HUES6 (cell line): ENCODE measurements around the gene RPLP2.

ENCODE experiments used
- H3K27ac ChIP-seq: 2 replicates; pipeline ENCODE4 v1.7.0; 2013; ENCODE audit warnings: low read depth, mild to moderate bottlenecking, low read length, inconsistent platforms
- H3K27me3 ChIP-seq: 2 replicates; pipeline ENCODE4 v1.6.1; 2013; ENCODE audit warnings: low read length; ENCODE audit not compliant: control insufficient read depth, insufficient read depth
- H3K36me3 ChIP-seq: 2 replicates; pipeline ENCODE4 v1.6.1; 2013; ENCODE audit warnings: low read length; ENCODE audit not compliant: control insufficient read depth, insufficient read depth
- H3K4me1 ChIP-seq: 2 replicates; pipeline ENCODE4 v1.6.1; 2013; ENCODE audit warnings: low read length; ENCODE audit not compliant: control insufficient read depth, insufficient read depth
- H3K4me3 ChIP-seq: 2 replicates; pipeline ENCODE4 v1.5.1; 2013; ENCODE audit warnings: low read depth, low read length
- H3K9ac ChIP-seq: one replicate; pipeline ENCODE4 v1.6.1; 2013; ENCODE audit warnings: mild to moderate bottlenecking, low read length
- H3K9me3 ChIP-seq: 2 replicates; pipeline ENCODE4 v1.6.1; 2013; ENCODE audit warnings: low read depth, low read length; ENCODE audit not compliant: control insufficient read depth, insufficient read depth

RPLP2 gene

DNA sequence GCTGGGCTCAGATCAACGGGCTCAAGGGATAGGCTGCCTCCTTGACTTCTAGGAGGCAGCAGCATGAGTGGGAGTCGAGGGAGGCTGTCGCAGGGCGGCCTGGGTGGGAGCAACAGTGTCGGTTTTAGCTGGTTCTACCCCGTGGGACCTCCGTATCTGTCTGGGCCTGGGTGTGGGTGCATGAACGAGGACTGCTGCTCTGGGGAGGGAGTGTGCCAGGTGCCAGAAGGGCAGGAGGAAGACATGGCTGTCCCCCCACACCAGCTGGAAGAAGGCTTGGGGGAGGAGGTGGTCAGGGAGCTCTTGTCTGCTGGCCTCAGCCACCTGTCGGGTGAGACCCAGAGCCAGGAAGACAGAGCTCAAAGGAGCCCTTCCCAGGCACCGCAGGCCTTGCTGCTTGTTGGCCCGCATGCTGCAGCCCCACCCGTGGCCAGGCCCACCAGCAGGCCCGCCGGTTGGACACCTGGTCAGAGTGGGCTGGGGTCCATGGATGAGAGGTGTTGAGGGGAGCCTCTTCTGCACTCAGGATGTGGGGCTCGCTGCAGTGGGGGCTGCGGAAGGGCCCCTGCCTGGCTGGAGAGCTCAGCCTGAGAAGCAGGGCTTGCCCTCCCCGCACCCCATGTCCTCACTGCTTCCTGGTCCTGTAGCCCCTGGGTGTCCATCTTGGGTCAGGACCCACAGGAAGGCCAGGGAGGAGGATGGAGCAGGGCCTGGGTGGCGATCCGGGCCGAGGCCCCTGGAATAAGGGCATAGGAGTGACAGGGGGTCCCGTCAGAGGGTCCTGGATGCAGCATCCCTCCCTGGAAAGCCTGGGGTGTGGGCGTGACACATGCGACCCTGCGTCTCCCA, 23.3 kb upstream of the RPLP2 start:
- no peaks in the 10 kb centered on the region for H3K9me3 ChIP-seq
- H3K4me1 ChIP-seq: peaks cover 32% of the 10 kb centered on the region
- no peaks in the 10 kb centered on the region for H3K36me3 ChIP-seq
- H3K9ac ChIP-seq: no peak overlapping the region
- H3K4me3 ChIP-seq: no peak overlapping the region
- H3K27me3 ChIP-seq: peaks cover 4% of the 10 kb centered on the region; the same call in 1 of the 2 replicates
- no peak overlapping the region for H3K27ac ChIP-seq

DNA sequence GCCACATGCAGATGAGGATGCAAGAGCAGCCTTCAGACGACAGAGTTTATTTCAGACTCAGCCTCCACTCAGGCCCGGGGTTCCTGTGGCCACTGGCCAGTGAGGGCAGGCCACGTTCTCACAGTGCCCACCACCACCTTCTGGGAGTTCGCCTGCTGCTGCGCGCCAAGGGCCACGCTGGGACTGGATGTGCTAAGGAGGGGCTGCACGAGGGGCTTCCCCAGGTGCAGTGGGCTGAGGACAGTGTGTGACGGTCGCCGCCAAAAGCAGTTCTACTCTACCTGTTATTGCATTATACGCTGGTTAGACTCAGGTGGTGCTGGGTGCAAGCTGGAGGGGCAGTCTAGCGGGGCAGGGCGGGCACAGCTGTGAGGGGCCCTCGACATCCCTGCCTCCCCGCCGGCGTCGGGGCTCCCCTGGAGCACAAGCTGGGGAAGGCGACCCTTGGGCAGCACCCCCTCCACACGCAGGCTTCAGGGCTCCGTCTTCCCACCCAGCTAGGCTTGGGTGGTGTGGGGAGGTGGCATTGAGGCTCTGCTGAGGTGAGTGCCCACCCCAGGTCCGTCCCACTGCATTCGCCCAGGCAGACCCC, 22.6 kb upstream of the RPLP2 start:
- H3K9ac ChIP-seq: no peak overlapping the region
- peaks cover 4% of the 10 kb centered on the region; the same call in 1 of the 2 replicates for H3K27me3 ChIP-seq
- no peaks in the 10 kb centered on the region for H3K36me3 ChIP-seq
- H3K4me3 ChIP-seq: no peak overlapping the region
- peaks cover 24% of the 10 kb centered on the region for H3K4me1 ChIP-seq
- H3K9me3 ChIP-seq: no peaks in the 10 kb centered on the region
- no peak overlapping the region for H3K27ac ChIP-seq

GRCh38 chr11:788009-788640, 21.6 kb upstream of the RPLP2 start:
- H3K9me3 ChIP-seq: no peaks in the 10 kb centered on the region
- H3K27me3 ChIP-seq: peaks cover 4% of the 10 kb centered on the region; the same call in 1 of the 2 replicates
- no peak overlapping the region for H3K9ac ChIP-seq
- H3K4me1 ChIP-seq: peaks cover 15% of the 10 kb centered on the region
- H3K36me3 ChIP-seq: no peaks in the 10 kb centered on the region
- no peak overlapping the region for H3K4me3 ChIP-seq
- H3K27ac ChIP-seq: no peak overlapping the region

- Histone ChIP-seq H3K27ac (no peak overlapping the region), H3K27me3 (peaks cover 4% of the 10 kb centered on the region; the same call in 1 of the 2 replicates), H3K9ac (no peak overlapping the region), H3K9me3 (no peaks in the 10 kb centered on the region), H3K4me3 (no peak overlapping the region), H3K36me3 (peaks cover 7% of the 10 kb centered on the region; the same call in 1 of the 2 replicates), H3K4me1 (peaks cover 9% of the 10 kb centered on the region)
Measured at GRCh38 chr11:788953-789940, 20.5 kb upstream of the RPLP2 start.

DNA sequence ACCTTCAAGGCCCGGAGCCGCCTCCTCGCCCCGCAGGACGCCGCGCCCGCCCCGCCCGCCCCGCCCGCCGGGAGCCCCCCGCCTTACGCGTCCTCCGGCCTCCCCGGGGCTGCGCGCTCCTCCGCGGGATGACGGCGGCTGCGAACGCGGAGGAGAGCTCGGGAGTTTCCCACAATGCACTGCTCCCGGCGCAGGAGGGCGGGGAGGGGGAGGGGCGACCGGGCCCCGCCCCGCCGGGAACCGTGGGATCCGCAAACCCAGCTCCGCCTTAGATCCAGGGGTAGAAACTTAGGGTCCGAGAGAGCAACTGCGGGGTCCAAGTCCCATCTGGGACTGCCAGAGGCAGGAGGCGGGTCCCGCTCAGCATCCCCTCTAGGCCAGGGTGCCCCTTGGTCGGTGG, 19.8 kb upstream of the RPLP2 start, which contains the start of gene CEND1:
Gene CEND1 (minus strand): TSS at position 148 of the 400 bp plus-strand sequence. CDS start 1,514 bp downstream, outside the sequence.
- peaks cover 4% of the 10 kb centered on the region; the same call in 1 of the 2 replicates for H3K27me3 ChIP-seq
- H3K27ac ChIP-seq: no peak within 1 kb of the TSS
- H3K4me3 ChIP-seq: peak within 1 kb of the TSS; percentile 27; the same call in 1 of the 2 replicates
- no peaks in the 10 kb centered on the region for H3K9me3 ChIP-seq
- H3K9ac ChIP-seq: no peak within 1 kb of the TSS
- peaks cover 12% of the 10 kb centered on the region; the same call in 1 of the 2 replicates for H3K36me3 ChIP-seq
- H3K4me1 ChIP-seq: peaks cover 9% of the 10 kb centered on the region

GRCh38 chr11:790721-791564, 18.8 kb upstream of the RPLP2 start:
- Histone ChIP-seq H3K27me3 (peaks cover 4% of the 10 kb centered on the region; the same call in 1 of the 2 replicates), H3K4me1 (peaks cover 18% of the 10 kb centered on the region), H3K4me3 (peak overlapping the region; percentile 27; the same call in 1 of the 2 replicates), H3K36me3 (peaks cover 12% of the 10 kb centered on the region; the same call in 1 of the 2 replicates), H3K9ac (no peak overlapping the region), H3K9me3 (no peaks in the 10 kb centered on the region), H3K27ac (no peak overlapping the region)

GRCh38 chr11:791658-792534, 17.9 kb upstream of the RPLP2 start:
- H3K27me3 ChIP-seq: peaks cover 4% of the 10 kb centered on the region; the same call in 1 of the 2 replicates
- no peak overlapping the region for H3K4me3 ChIP-seq
- peaks cover 26% of the 10 kb centered on the region for H3K4me1 ChIP-seq
- no peak overlapping the region for H3K27ac ChIP-seq
- H3K9me3 ChIP-seq: no peaks in the 10 kb centered on the region
- H3K36me3 ChIP-seq: peaks cover 12% of the 10 kb centered on the region; the same call in 1 of the 2 replicates
- no peak overlapping the region for H3K9ac ChIP-seq

DNA sequence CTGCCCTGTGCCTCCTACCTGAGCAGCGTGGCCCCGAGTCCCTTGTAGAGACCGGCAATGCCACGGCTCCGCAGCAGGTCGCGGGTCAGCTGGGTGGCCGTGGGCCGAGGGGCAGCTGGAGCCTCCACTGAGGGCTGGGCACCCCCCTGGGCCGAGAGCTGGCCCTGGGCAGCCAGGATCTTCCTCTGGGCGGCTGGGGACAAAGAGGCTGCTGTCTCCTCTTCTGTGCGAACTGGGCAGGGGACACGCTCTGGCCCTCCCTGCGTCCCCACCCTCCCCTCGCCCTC, 17.3 kb upstream of the RPLP2 start:
- Histone ChIP-seq H3K4me1 (peaks cover 28% of the 10 kb centered on the region), H3K27me3 (peaks cover 4% of the 10 kb centered on the region; the same call in 1 of the 2 replicates), H3K27ac (no peak overlapping the region)

GRCh38 chr11:792873-793272, 16.9 kb upstream of the RPLP2 start:
- Histone ChIP-seq H3K4me1 (peaks cover 28% of the 10 kb centered on the region), H3K27ac (no peak overlapping the region), H3K36me3 (peaks cover 12% of the 10 kb centered on the region; the same call in 1 of the 2 replicates), H3K4me3 (no peak overlapping the region), H3K9me3 (no peaks in the 10 kb centered on the region), H3K9ac (no peak overlapping the region), H3K27me3 (peaks cover 4% of the 10 kb centered on the region; the same call in 1 of the 2 replicates)

More for the DNA sequence above, 17.3 kb upstream of the RPLP2 start:
- Histone ChIP-seq H3K36me3 (peaks cover 12% of the 10 kb centered on the region; the same call in 1 of the 2 replicates), H3K9me3 (no peaks in the 10 kb centered on the region), H3K9ac (no peak overlapping the region), H3K4me3 (no peak overlapping the region)
